ENCODE data around the gene SLC16A6.
A peak's percentile ranks its signal among the peaks of the same experiment; 100 is the strongest.
"Not testable (repeated sequence)": the region's sequence is repeated elsewhere in the genome, so short reads cannot be mapped to it uniquely, and the experiment has no call there.

SLC16A6 gene

GRCh38 chr17:68246271-68247028 is 44.5 kb downstream of the SLC16A6 start:
- no peak for DNase-seq

GRCh38 chr17:68239632-68240366 is 51.1 kb downstream of the SLC16A6 start:
- no peak for DNase-seq

GRCh38 chr17:68238871-68239253 is 52.1 kb downstream of the SLC16A6 start:
- no peak for DNase-seq

GRCh38 chr17:68238164-68238870 is 52.6 kb downstream of the SLC16A6 start:
- no peak for DNase-seq

GRCh38 chr17:68237369-68238163 is 53.4 kb downstream of the SLC16A6 start:
- DNase-seq: not testable (repeated sequence)

- not testable (repeated sequence) for DNase-seq
Measured at GRCh38 chr17:68235336-68235791, 55.6 kb downstream of the SLC16A6 start.

GRCh38 chr17:68234726-68235335 is 56.1 kb downstream of the SLC16A6 start:
- peak; percentile 80 for DNase-seq

GRCh38 chr17:68232741-68233140 is 58.2 kb downstream of the SLC16A6 start:
- not testable (repeated sequence) for DNase-seq

GRCh38 chr17:68231541-68231940 is 59.4 kb downstream of the SLC16A6 start:
- no peak for DNase-seq

- DNase-seq: peak; percentile 93
Measured at GRCh38 chr17:68231131-68231530, 59.8 kb downstream of the SLC16A6 start.

- no peak for DNase-seq
Measured at GRCh38 chr17:68229619-68230018, 61.3 kb downstream of the SLC16A6 start.

- peak; percentile 64 for DNase-seq
Measured at GRCh38 chr17:68228817-68229570, 61.9 kb downstream of the SLC16A6 start.

GRCh38 chr17:68228039-68228680 is 62.8 kb downstream of the SLC16A6 start:
- not testable (repeated sequence) for DNase-seq

- DNase-seq: not testable (repeated sequence)
Measured at GRCh38 chr17:68225055-68225454, 65.9 kb downstream of the SLC16A6 start.

GRCh38 chr17:68222606-68223005 is 68.3 kb downstream of the SLC16A6 start:
- no peak for DNase-seq

- peak; percentile 65 for DNase-seq
Measured at GRCh38 chr17:68221786-68222185, 69.1 kb downstream of the SLC16A6 start.

- DNase-seq: not testable (repeated sequence)
Measured at GRCh38 chr17:68220786-68221185, 70.1 kb downstream of the SLC16A6 start.

GRCh38 chr17:68220186-68220585 is 70.7 kb downstream of the SLC16A6 start:
- not testable (repeated sequence) for DNase-seq

GRCh38 chr17:68219429-68219828 is 71.5 kb downstream of the SLC16A6 start:
- DNase-seq: not testable (repeated sequence)

All from islet precursor cell (in vitro differentiated cells).